IMR-90 (cell line): ENCODE measurements around the gene NUDCD3. TPM values are rescaled to one million over a fixed set of nuclear protein-coding genes. Genes with fewer than 3 reads are reported as not detected.

ENCODE experiments used
- ATAC-seq: fragments of 200-7000 bp; cut with Tn5 transposase; 2 replicates; pipeline ENCODE4 v1.9.1; 2020; ENCODE audit warnings: low read depth, mild to moderate bottlenecking, moderate library complexity
- BruUV-seq: library from RNA; stranded (reverse); fragments of 400-500 nt; replicated peaks from 2 replicates; lab custom pipeline; 2021; lab: Mats Ljungman, UMichigan
- CTCF ChIA-PET: fragments of 300-600 bp; formaldehyde crosslinking; extraction: SDS; loops from one replicate; lab custom pipeline; 2021; ENCODE audit warnings: antibody characterized with exemption; lab: Yijun Ruan, JAX
- POLR2A ChIA-PET: fragments of 300-600 bp; sonication (Branson Sonifier 250); formaldehyde crosslinking; loops from one replicate; lab custom pipeline; 2022; ENCODE audit warnings: antibody characterized with exemption; ENCODE audit not compliant: unreplicated experiment; lab: Charles Lee
- DNase-seq: peaks from one replicate; pipeline ENCODE4 v3.0.0; 2013
- H2AFZ ChIP-seq: replicated peaks from 2 replicates; pipeline ENCODE3; 2013; ENCODE audit warnings: low read length, mild to moderate bottlenecking; ENCODE audit not compliant: poor library complexity
- H2AK5ac ChIP-seq: 2 replicates; pipeline ENCODE4 v1.6.1; 2013; ENCODE audit warnings: low read depth, low read length, inconsistent platforms
- H2AK9ac ChIP-seq: replicated peaks from 2 replicates; pipeline ENCODE3; 2013; ENCODE audit warnings: mild to moderate bottlenecking, low read depth, low read length, moderate library complexity; ENCODE audit not compliant: poor library complexity
- H2BK120ac ChIP-seq: 2 replicates; pipeline ENCODE4 v1.6.1; 2013; ENCODE audit warnings: low read depth, low read length, inconsistent platforms
- H2BK15ac ChIP-seq: 3 replicates; pipeline ENCODE4 v1.6.1; 2013; ENCODE audit warnings: low read depth, low read length, inconsistent platforms
- H2BK20ac ChIP-seq: 2 replicates; pipeline ENCODE4 v1.6.1; 2013; ENCODE audit warnings: low read depth, mild to moderate bottlenecking, inconsistent platforms, low read length, moderate library complexity
- H2BK5ac ChIP-seq: 2 replicates; pipeline ENCODE4 v1.6.1; 2013; ENCODE audit warnings: mild to moderate bottlenecking, low read depth, low read length, inconsistent platforms; ENCODE audit not compliant: poor library complexity, severe bottlenecking
- H3K14ac ChIP-seq: replicated peaks from 2 replicates; pipeline ENCODE4 v1.6.1; 2013; ENCODE audit warnings: low read depth, low read length, inconsistent platforms
- H3K18ac ChIP-seq: 2 replicates; pipeline ENCODE4 v1.6.1; 2013; ENCODE audit warnings: low read depth, low read length, control low read depth
- H3K23ac ChIP-seq: 2 replicates; pipeline ENCODE4 v1.6.1; 2013; ENCODE audit warnings: low read depth, low read length, inconsistent platforms
- H3K27ac ChIP-seq: 2 replicates; pipeline ENCODE4 v1.5.1; 2013; ENCODE audit warnings: mild to moderate bottlenecking, control low read depth, low read length; ENCODE audit not compliant: insufficient read depth
- H3K27me3 ChIP-seq: 2 replicates; pipeline ENCODE4 v1.6.1; 2013; ENCODE audit warnings: low read length; ENCODE audit not compliant: control insufficient read depth, insufficient read depth
- H3K36me3 ChIP-seq: 2 replicates; pipeline ENCODE4 v1.6.1; 2013; ENCODE audit warnings: low read length, mixed read lengths; ENCODE audit not compliant: control insufficient read depth, insufficient read depth
- H3K4ac ChIP-seq: 2 replicates; pipeline ENCODE4 v1.6.1; 2013; ENCODE audit warnings: low read depth, low read length, inconsistent platforms
- H3K4me1 ChIP-seq: 2 replicates; pipeline ENCODE4 v1.6.1; 2013; ENCODE audit warnings: low read length, mixed read lengths; ENCODE audit not compliant: control insufficient read depth, insufficient read depth
- H3K4me2 ChIP-seq: 2 replicates; pipeline ENCODE4 v1.6.1; 2013; ENCODE audit warnings: low read depth, mild to moderate bottlenecking, control low read depth, low read length, moderate library complexity
- H3K4me3 ChIP-seq: 2 replicates; pipeline ENCODE4 v1.5.1; 2013; ENCODE audit warnings: low read depth, mild to moderate bottlenecking, control low read depth, low read length, moderate library complexity; ENCODE audit not compliant: insufficient read depth
- H3K56ac ChIP-seq: 2 replicates; pipeline ENCODE4 v1.6.1; 2013; ENCODE audit warnings: low read length, inconsistent platforms; ENCODE audit not compliant: insufficient read depth; ENCODE audit errors: extremely low read depth
- H3K79me1 ChIP-seq, 2 experiments: 2 replicates each; pipeline ENCODE4 v1.6.1; 2013; ENCODE audit warnings: low read length in 2 of 2, inconsistent platforms in 1 of 2, low read depth in 1 of 2
- H3K9ac ChIP-seq: 2 replicates; pipeline ENCODE4 v1.6.1; 2013; ENCODE audit warnings: low read depth, low read length, control low read depth
- H3K9me1 ChIP-seq: 2 replicates; pipeline ENCODE4 v1.6.1; 2013; ENCODE audit warnings: low read length, inconsistent platforms; ENCODE audit not compliant: insufficient read depth
- H3K9me3 ChIP-seq: 2 replicates; pipeline ENCODE4 v1.6.1; 2013; ENCODE audit warnings: low read length; ENCODE audit not compliant: control insufficient read depth, insufficient read depth
- H4K20me1 ChIP-seq: 2 replicates; pipeline ENCODE4 v1.6.1; 2013; ENCODE audit warnings: low read length, inconsistent platforms; ENCODE audit not compliant: insufficient read depth
- H4K5ac ChIP-seq: 2 replicates; pipeline ENCODE4 v1.6.1; 2013; ENCODE audit warnings: mild to moderate bottlenecking, low read depth, low read length, control low read depth
- H4K8ac ChIP-seq, 2 experiments: 2 replicates each; pipeline ENCODE4 v1.6.1; 2013; ENCODE audit warnings: low read depth in 2 of 2, low read length in 2 of 2, control low read depth in 1 of 2, inconsistent platforms in 1 of 2
- H4K91ac ChIP-seq: 2 replicates; pipeline ENCODE4 v1.6.1; 2013; ENCODE audit warnings: low read depth, low read length, inconsistent platforms; ENCODE audit not compliant: insufficient read depth
- FOS ChIP-seq: fragments of 150-350 bp; IDR thresholded peaks from 2 replicates; pipeline ENCODE4 v1.6.1; 2016; ENCODE audit warnings: low read depth, low read length
- MAZ ChIP-seq: IDR thresholded peaks from 2 replicates; pipeline ENCODE4 v1.6.1; 2012; ENCODE audit warnings: low read depth, mild to moderate bottlenecking, low read length, improper control_type of control experiment, moderate library complexity, borderline replicate concordance
- SMC3 ChIP-seq: fragments of 150-350 bp; IDR thresholded peaks from 2 replicates; pipeline ENCODE4 v1.6.1; 2016; ENCODE audit warnings: low read depth, mild to moderate bottlenecking, antibody characterized with exemption, low read length, moderate library complexity
- WGBS, 2 experiments: methylation state at CpG; one replicate each; pipeline versions ENCODE4 v1.1.5 to v1.1.7; 2013; ENCODE audit warnings: missing lambda C conversion rate in 2 of 2; ENCODE audit not compliant: insufficient read length in 1 of 2; ENCODE audit errors: extremely low coverage in 2 of 2; 5-methylcytosine and 5-hydroxymethylcytosine counted together
- dilution Hi-C: fragments of 300-500 bp; cut with HindIII; formaldehyde crosslinking; loops from one replicate; pipeline ENCODE4 v1.14.3; 2018; ENCODE audit warnings: low sequenced_read_pairs; ENCODE audit not compliant: unreplicated experiment
- in situ Hi-C: fragments of 300-500 bp; cut with MboI; formaldehyde crosslinking; loops from 3 replicates; pipeline ENCODE4 v1.14.3; 2019; ENCODE audit warnings: low sequenced_read_pairs, inconsistent platforms, mixed read lengths
- intact Hi-C: fragments of 100-400 bp; cut with micrococcal nuclease; formaldehyde crosslinking; loops from 2 replicates; pipeline ENCODE4 v1.10.0; 2022
- polyA plus RNA-seq, 3 experiments: library from polyadenylated mRNA; depleted of rRNA; stranded (reverse); fragments of >200 nt; gene quantifications; 2 replicates each; pipeline ENCODE4 v1.2.3, GENCODE V29; 2012; ENCODE audit warnings: low replicate concordance in 1 of 3
- total RNA-seq: library from RNA; depleted of rRNA; stranded (reverse); fragments of >200 nt; gene quantifications from 2 replicates; pipeline ENCODE4 v1.2.3, GENCODE V29; 2012
- TF ChIP-seq, protein P1 (sequence below): fragments of 150-350 bp; IDR thresholded peaks from 2 replicates; pipeline ENCODE4 v1.6.1; 2017; ENCODE audit warnings: mild to moderate bottlenecking, antibody characterized with exemption, low read length, low read depth

The NUDCD3 gene
- total and polyA plus RNA-seq, 2 of the 4 experiments (the other 2 are of a cell fraction) = 49.5 to 76.0 TPM

DNA sequence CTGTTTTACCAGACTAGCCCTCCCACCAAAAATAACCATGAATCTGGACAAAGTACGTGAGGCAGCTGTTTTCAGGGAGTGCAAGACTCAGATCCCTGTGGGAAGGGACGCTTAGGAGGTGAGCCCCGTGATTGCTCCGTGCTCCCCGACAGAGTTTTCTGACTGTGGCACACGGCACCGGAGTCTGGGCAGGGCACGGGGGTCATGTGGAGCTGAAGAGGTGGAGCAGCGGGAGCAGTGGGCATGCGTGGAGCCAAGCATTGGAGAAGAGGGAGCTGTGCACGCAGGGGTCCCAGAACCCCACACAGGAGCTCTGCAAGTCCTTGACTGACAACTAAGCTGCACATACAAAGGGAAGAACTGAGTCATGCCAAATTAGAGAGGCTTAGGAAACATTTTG lies 154.0 kb downstream of the NUDCD3 start:
- no peak overlapping the region for H2BK20ac ChIP-seq
- POLR2A ChIA-PET = no interaction called here
- no peak overlapping the region for H4K8ac ChIP-seq
- H4K91ac ChIP-seq = no peak overlapping the region
- no peaks in the 10 kb centered on the region for H3K36me3 ChIP-seq
- no peak overlapping the region for H4K5ac ChIP-seq
- H2AK9ac ChIP-seq = no peak overlapping the region
- TF ChIP-seq, protein P1, sequence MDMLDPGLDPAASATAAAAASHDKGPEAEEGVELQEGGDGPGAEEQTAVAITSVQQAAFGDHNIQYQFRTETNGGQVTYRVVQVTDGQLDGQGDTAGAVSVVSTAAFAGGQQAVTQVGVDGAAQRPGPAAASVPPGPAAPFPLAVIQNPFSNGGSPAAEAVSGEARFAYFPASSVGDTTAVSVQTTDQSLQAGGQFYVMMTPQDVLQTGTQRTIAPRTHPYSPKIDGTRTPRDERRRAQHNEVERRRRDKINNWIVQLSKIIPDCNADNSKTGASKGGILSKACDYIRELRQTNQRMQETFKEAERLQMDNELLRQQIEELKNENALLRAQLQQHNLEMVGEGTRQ = no peak
- no peak for TF ChIP-seq MAZ
- TF ChIP-seq FOS = no peak
- no peak for TF ChIP-seq SMC3
- H3K9ac ChIP-seq = no peak overlapping the region
- H3K18ac ChIP-seq = no peak overlapping the region
- WGBS, 2 experiments = 80% methylated on average over 7 of the region's 11 CpGs; no CpG with 5 or more reads in 1 of the 2 experiments
- no peaks in the 10 kb centered on the region for H3K4me1 ChIP-seq
- no peaks in the 10 kb centered on the region for H3K79me1 ChIP-seq
- CTCF ChIA-PET = no interaction called here
- no peak overlapping the region for H3K4me3 ChIP-seq
- H2AFZ ChIP-seq = no peak overlapping the region
- H2BK15ac ChIP-seq = no peak overlapping the region
- H3K9me3 ChIP-seq = peaks cover 3% of the 10 kb centered on the region
- in situ Hi-C loops (no loop called here), intact Hi-C loops (no loop called here), dilution Hi-C loops (no loop called here)
- no peaks in the 10 kb centered on the region for H3K9me1 ChIP-seq
- no peak overlapping the region for H2AK5ac ChIP-seq
- H3K4ac ChIP-seq = no peak overlapping the region
- H4K20me1 ChIP-seq = no peaks in the 10 kb centered on the region
- DNase-seq (no peak), ATAC-seq (no peak)
- no TSS peak for BruUV-seq
- no peak overlapping the region for H3K14ac ChIP-seq
- no peak overlapping the region for H2BK5ac ChIP-seq
- H3K27ac ChIP-seq = no peak overlapping the region
- no peak overlapping the region for H3K56ac ChIP-seq
- peaks cover 19% of the 10 kb centered on the region for H3K27me3 ChIP-seq
- no peak overlapping the region for H3K4me2 ChIP-seq
- no peak overlapping the region for H2BK120ac ChIP-seq
- no peak overlapping the region for H3K23ac ChIP-seq
